ENCODE measurements around the gene CYP26A1.

The CYP26A1 gene

GRCh38 chr10:93064874-93065660, 8.6 kb upstream of the CYP26A1 start:
- DNase-seq: no peak

- no peak for DNase-seq
Observed at GRCh38 chr10:93065675-93066543, 7.8 kb upstream of the CYP26A1 start.

- DNase-seq: no peak
Observed at GRCh38 chr10:93066544-93066913, 7.2 kb upstream of the CYP26A1 start.

- DNase-seq: no peak
Observed at GRCh38 chr10:93067443-93068365, 6.0 kb upstream of the CYP26A1 start.

- no peak for DNase-seq
Observed at GRCh38 chr10:93068411-93069244, 5.1 kb upstream of the CYP26A1 start.

GRCh38 chr10:93069245-93069561, 4.5 kb upstream of the CYP26A1 start:
- DNase-seq: no peak

GRCh38 chr10:93070378-93071176, 3.1 kb upstream of the CYP26A1 start:
- no peak for DNase-seq

GRCh38 chr10:93071177-93071472, 2.6 kb upstream of the CYP26A1 start:
- no peak for DNase-seq

- no peak for DNase-seq
Observed at GRCh38 chr10:93071674-93072224, 1.9 kb upstream of the CYP26A1 start.

- no peak for DNase-seq
Observed at GRCh38 chr10:93072225-93072712, 1.4 kb upstream of the CYP26A1 start.

- no peak for DNase-seq
Observed at GRCh38 chr10:93072713-93073538, 767 bp upstream of the CYP26A1 start.

- no peak for DNase-seq
Observed at GRCh38 chr10:93074147-93074596, 479 bp downstream of the CYP26A1 start.

- no peak for DNase-seq
Observed at GRCh38 chr10:93074597-93075368, 1.1 kb downstream of the CYP26A1 start.

- no peak for DNase-seq
Observed at GRCh38 chr10:93075369-93076221, 1.9 kb downstream of the CYP26A1 start.

GRCh38 chr10:93076871-93077270, 3.2 kb downstream of the CYP26A1 start:
- DNase-seq: no peak

GRCh38 chr10:93077860-93078337, 4.2 kb downstream of the CYP26A1 start:
- DNase-seq: no peak

GRCh38 chr10:93079663-93080349, 6.1 kb downstream of the CYP26A1 start:
- no peak for DNase-seq

Data from activated CD4-positive, CD25-positive, alpha-beta regulatory T cell (primary cell).